DOHH2 (cell line): Measurements from ENCODE around the gene ARL6.

Experiments
- H3F3A ChIP-seq: fragments of 200-600 bp; sonication (generic), shearing (Covaris generic); 2 replicates; pipeline ENCODE4 v1.6.0; 2016; ENCODE audit warnings: antibody characterized with exemption, mild to moderate bottlenecking; ENCODE audit not compliant: control insufficient read depth, insufficient read depth
- H3K27ac ChIP-seq: fragments of 200-600 bp; sonication (generic); 2 replicates; pipeline ENCODE4 v1.5.1; 2014; ENCODE audit warnings: low read depth, mild to moderate bottlenecking, low read length, moderate library complexity
- H3K27me3 ChIP-seq: fragments of 200-600 bp; sonication (generic); 2 replicates; pipeline ENCODE4 v1.6.1; 2014; ENCODE audit warnings: mild to moderate bottlenecking, low read length, mixed read lengths; ENCODE audit not compliant: control insufficient read depth
- H3K36me3 ChIP-seq: fragments of 200-600 bp; sonication (generic); 2 replicates; pipeline ENCODE4 v1.6.1; 2014; ENCODE audit warnings: mild to moderate bottlenecking, low read length, moderate library complexity, mixed read lengths; ENCODE audit not compliant: control insufficient read depth
- H3K4me1 ChIP-seq: fragments of 200-600 bp; sonication (generic); 2 replicates; pipeline ENCODE4 v1.6.1; 2014; ENCODE audit warnings: mild to moderate bottlenecking, low read length, mixed read lengths; ENCODE audit not compliant: control insufficient read depth
- H3K4me2 ChIP-seq: fragments of 200-600 bp; sonication (generic); 2 replicates; pipeline ENCODE4 v1.6.0; 2014; ENCODE audit warnings: mild to moderate bottlenecking, low read length, moderate library complexity
- H3K4me3 ChIP-seq: fragments of 200-600 bp; sonication (generic); 2 replicates; pipeline ENCODE4 v1.5.1; 2014; ENCODE audit warnings: mild to moderate bottlenecking, low read length, mixed read lengths
- H3K79me2 ChIP-seq: fragments of 200-600 bp; sonication (generic); 2 replicates; pipeline ENCODE4 v1.6.1; 2014; ENCODE audit warnings: mild to moderate bottlenecking, low read length, mixed read lengths; ENCODE audit not compliant: control insufficient read depth
- H3K9me2 ChIP-seq: fragments of 200-600 bp; sonication (generic); replicated peaks from 2 replicates; pipeline ENCODE4 v1.6.1; 2014; ENCODE audit warnings: mild to moderate bottlenecking, low read length, mixed read lengths; ENCODE audit not compliant: control insufficient read depth
- H3K9me3 ChIP-seq: fragments of 200-600 bp; sonication (generic); 2 replicates; pipeline ENCODE4 v1.6.1; 2014; ENCODE audit warnings: antibody characterized with exemption, low read length, mixed read lengths; ENCODE audit not compliant: control insufficient read depth, insufficient read depth
- H4K20me1 ChIP-seq: fragments of 200-600 bp; sonication (generic); 2 replicates; pipeline ENCODE4 v1.6.0; 2014; ENCODE audit warnings: low read depth, mild to moderate bottlenecking, antibody characterized with exemption, low read length, moderate library complexity; ENCODE audit not compliant: control insufficient read depth, insufficient read depth
- EZH2phosphoT487 ChIP-seq: fragments of 200-600 bp; sonication (generic); IDR thresholded peaks from 2 replicates; pipeline ENCODE4 v1.6.1; 2017; ENCODE audit warnings: borderline replicate concordance, mild to moderate bottlenecking, antibody characterized with exemption, low read length, moderate library complexity, mixed read lengths
- TF ChIP-seq, protein P1 (sequence below): fragments of 200-600 bp; sonication (generic); IDR thresholded peaks from one replicate; pipeline ENCODE4 v1.5.1; 2014; ENCODE audit warnings: antibody characterized with exemption, mild to moderate bottlenecking, low read depth, low read length; ENCODE audit not compliant: poor library complexity, severe bottlenecking

ARL6 gene

GRCh38 chr3:97815149-97815917, 50.8 kb downstream of the ARL6 start:
- Histone ChIP-seq H3K27me3 (0 out of 2 replicates have a peak, but pooled peaks cover 4% of the 10 kb centered on the region), H3K27ac (no peak overlapping the region), H3K79me2 (no peaks in the 10 kb centered on the region), H3K9me3 (no peaks in the 10 kb centered on the region), H3K36me3 (no peaks in the 10 kb centered on the region), H3F3A (no peaks in the 10 kb centered on the region), H3K4me2 (no peak overlapping the region), H3K9me2 (no peaks in the 10 kb centered on the region), H3K4me1 (no peaks in the 10 kb centered on the region), H4K20me1 (no peaks in the 10 kb centered on the region), H3K4me3 (no peak overlapping the region)
- TF ChIP-seq, protein P1, sequence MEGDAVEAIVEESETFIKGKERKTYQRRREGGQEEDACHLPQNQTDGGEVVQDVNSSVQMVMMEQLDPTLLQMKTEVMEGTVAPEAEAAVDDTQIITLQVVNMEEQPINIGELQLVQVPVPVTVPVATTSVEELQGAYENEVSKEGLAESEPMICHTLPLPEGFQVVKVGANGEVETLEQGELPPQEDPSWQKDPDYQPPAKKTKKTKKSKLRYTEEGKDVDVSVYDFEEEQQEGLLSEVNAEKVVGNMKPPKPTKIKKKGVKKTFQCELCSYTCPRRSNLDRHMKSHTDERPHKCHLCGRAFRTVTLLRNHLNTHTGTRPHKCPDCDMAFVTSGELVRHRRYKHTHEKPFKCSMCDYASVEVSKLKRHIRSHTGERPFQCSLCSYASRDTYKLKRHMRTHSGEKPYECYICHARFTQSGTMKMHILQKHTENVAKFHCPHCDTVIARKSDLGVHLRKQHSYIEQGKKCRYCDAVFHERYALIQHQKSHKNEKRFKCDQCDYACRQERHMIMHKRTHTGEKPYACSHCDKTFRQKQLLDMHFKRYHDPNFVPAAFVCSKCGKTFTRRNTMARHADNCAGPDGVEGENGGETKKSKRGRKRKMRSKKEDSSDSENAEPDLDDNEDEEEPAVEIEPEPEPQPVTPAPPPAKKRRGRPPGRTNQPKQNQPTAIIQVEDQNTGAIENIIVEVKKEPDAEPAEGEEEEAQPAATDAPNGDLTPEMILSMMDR = no peak
- TF ChIP-seq EZH2phosphoT487 = no peak

DNA sequence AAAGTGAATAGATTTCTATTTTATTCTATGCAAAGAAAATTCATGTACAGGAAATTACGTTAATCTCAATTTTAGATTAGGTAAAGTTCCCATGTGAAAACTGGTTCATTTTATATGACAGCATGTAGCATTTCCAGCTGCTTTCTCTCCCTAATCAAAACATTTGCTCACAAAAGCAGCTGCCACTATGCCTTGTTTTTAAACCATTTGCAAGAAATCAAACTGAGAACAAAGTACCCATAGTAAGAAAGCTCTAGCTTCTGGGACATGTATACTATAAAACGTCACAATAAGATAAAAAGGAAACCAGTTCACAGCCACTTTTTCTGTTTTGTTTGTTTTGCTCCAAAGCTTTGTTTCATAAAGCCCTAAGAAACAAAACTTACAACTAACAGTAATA, 52.3 kb downstream of the ARL6 start:
- TF ChIP-seq EZH2phosphoT487 = no peak
- TF ChIP-seq, protein P1 = no peak
- Histone ChIP-seq H3K27me3 (peaks cover 14% of the 10 kb centered on the region), H3K4me1 (no peaks in the 10 kb centered on the region), H4K20me1 (no peaks in the 10 kb centered on the region), H3K4me3 (no peak overlapping the region), H3K79me2 (no peaks in the 10 kb centered on the region), H3F3A (no peaks in the 10 kb centered on the region), H3K4me2 (no peak overlapping the region), H3K36me3 (no peaks in the 10 kb centered on the region), H3K9me2 (no peaks in the 10 kb centered on the region), H3K9me3 (no peaks in the 10 kb centered on the region), H3K27ac (no peak overlapping the region)

DNA sequence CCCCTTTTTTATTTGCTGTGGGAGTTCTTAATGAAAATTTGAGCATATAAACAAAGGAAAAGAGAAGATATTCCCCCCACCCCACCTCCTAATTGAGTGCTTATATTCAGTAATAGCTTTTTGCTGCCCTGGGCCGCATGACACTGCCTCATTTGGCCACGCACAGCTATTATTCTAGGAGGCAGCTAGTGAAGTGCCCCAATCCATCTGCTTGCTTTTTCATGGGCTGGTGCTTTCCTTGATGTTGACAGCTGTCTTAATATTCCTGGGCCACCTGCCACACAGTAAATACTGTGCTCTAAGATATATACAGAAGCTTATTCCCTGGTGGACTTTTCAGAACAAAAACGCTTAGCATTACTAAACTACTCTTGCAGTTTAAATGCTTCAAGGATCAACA, 53.4 kb downstream of the ARL6 start:
- H3K9me3 ChIP-seq = no peaks in the 10 kb centered on the region
- H3K27me3 ChIP-seq = peaks cover 24% of the 10 kb centered on the region
- H3K4me3 ChIP-seq = no peak overlapping the region
- no peaks in the 10 kb centered on the region for H3K79me2 ChIP-seq
- H3F3A ChIP-seq = no peaks in the 10 kb centered on the region
- H3K9me2 ChIP-seq = no peaks in the 10 kb centered on the region
- TF ChIP-seq, protein P1 = no peak
- TF ChIP-seq EZH2phosphoT487 = no peak
- no peaks in the 10 kb centered on the region for H3K36me3 ChIP-seq
- peaks cover 9% of the 10 kb centered on the region; the same call in 1 of the 2 replicates for H3K4me1 ChIP-seq
- H3K27ac ChIP-seq = no peak overlapping the region
- no peaks in the 10 kb centered on the region for H4K20me1 ChIP-seq
- H3K4me2 ChIP-seq = no peak overlapping the region
